Pulmonary artery endothelial cell (primary cell): ENCODE results near the gene GUCA1A. TPM values are rescaled to one million over a fixed set of nuclear protein-coding genes. Genes with fewer than 3 reads are reported as not detected.

ENCODE experiments used
- total RNA-seq: library from RNA; depleted of rRNA; stranded (reverse); fragments of >200 nt; gene quantifications from 2 replicates; pipeline ENCODE4 v1.2.3, GENCODE V29; 2014

Gene GUCA1A
- total RNA-seq, 1 donor from 2014 or later, result not detected

Other genes starting within 250 kb of the GUCA1A start
- gene CCND3, start 231.6 kb upstream of the GUCA1A start, total RNA-seq, result 37.6 and 64.7 TPM in 2 replicates
- 16.3 and 37.0 TPM in 2 replicates for gene TAF8, start 122.8 kb upstream of the GUCA1A start, total RNA-seq
- gene C6orf132, start 30.7 kb upstream of the GUCA1A start, total RNA-seq, result 0.25 TPM in 1 of 2 replicates, not detected in the other
- 0.33 and 0.46 TPM in 2 replicates for gene GUCA1B, start 21.6 kb downstream of the GUCA1A start, total RNA-seq
- 65.6 and 67.7 TPM in 2 replicates for gene MRPS10, start 44.5 kb downstream of the GUCA1A start, total RNA-seq